Mucosa of stomach (tissue), 1 donor: ENCODE measurements around the gene PHKA2.

Experiments used
- H3K27me3 ChIP-seq: one replicate; pipeline ENCODE4 v1.7.0; 2013; ENCODE audit warnings: mild to moderate bottlenecking, low read length; ENCODE audit not compliant: control insufficient read depth, insufficient read depth
- H3K36me3 ChIP-seq: one replicate; pipeline ENCODE4 v1.7.0; 2013; ENCODE audit warnings: low read length; ENCODE audit not compliant: control insufficient read depth, insufficient read depth
- H3K4me1 ChIP-seq: one replicate; pipeline ENCODE4 v1.7.0; 2013; ENCODE audit warnings: mild to moderate bottlenecking, low read length; ENCODE audit not compliant: control insufficient read depth, insufficient read depth
- H3K4me3 ChIP-seq: one replicate; pipeline ENCODE4 v1.7.0; 2013; ENCODE audit warnings: low read length
- H3K9ac ChIP-seq: one replicate; pipeline ENCODE4 v1.7.0; 2013; ENCODE audit warnings: mild to moderate bottlenecking, low read length, moderate library complexity
- H3K9me3 ChIP-seq: one replicate; pipeline ENCODE4 v1.7.0; 2013; ENCODE audit warnings: mild to moderate bottlenecking, low read length, moderate library complexity; ENCODE audit not compliant: control insufficient read depth
- donor health status: Pancreatic carcinoma.

PHKA2 gene

DNA sequence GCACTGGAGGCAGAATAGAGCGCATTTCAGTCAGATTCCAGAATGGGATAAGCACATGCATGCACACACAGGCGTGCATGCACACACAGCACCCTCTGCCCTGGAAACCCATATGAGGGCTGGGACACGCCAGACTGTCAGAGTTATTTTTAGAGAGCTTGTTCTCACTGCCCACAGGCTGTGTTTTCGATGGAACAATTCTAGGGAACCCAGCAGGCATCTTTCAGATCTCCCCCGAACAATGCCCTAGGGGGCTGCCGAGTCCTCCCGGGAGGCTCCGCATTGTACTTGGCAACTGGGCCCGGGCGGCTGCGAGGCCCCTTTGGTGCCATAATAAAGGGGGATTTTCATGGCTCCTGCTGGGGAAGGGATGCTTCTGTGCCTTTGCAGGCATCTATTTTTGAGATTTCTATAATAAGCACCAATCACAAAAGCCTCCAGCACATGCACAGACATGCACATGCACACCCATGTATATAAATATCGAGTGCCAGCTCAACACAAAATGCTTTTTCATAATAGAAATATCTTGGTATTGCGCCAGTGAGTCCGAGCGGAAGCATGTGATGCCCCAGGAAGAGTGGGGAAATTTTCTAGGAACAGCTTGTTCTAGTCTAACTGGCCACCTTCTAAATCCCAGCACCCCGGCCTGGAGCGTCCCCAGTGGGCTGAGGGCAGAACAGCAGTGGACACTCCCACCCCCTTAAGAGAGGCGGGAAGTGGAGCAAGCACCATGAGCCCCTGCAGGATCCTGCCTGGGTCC is 88.5 kb downstream of the PHKA2 start:
- H3K36me3 ChIP-seq = no peaks in the 10 kb centered on the region
- no peak overlapping the region for H3K4me3 ChIP-seq
- no peaks in the 10 kb centered on the region for H3K27me3 ChIP-seq
- H3K4me1 ChIP-seq = no peaks in the 10 kb centered on the region
- no peak overlapping the region for H3K9ac ChIP-seq
- H3K9me3 ChIP-seq = no peaks in the 10 kb centered on the region

DNA sequence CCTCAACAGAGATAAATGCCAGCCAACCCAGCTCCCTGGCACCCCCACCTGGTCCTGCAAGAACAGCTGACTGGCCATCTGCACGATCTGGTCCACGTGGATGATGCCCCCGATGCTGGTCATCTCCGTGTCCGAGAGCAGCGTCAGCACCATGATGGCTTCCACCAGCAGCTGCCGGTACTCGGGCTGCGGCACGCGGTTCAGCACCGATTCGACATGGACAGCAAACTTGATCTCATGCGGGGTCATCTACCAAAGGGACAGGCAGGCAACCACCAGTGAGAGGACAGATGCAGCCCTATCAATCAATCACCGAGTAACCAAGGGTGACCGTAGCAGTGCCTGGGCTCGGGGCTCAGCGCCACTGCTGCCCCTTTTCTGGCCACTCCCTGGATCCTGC is 89.8 kb downstream of the PHKA2 start:
- no peaks in the 10 kb centered on the region for H3K36me3 ChIP-seq
- no peak overlapping the region for H3K9ac ChIP-seq
- no peak overlapping the region for H3K4me3 ChIP-seq
- no peaks in the 10 kb centered on the region for H3K4me1 ChIP-seq
- H3K27me3 ChIP-seq = no peaks in the 10 kb centered on the region
- no peaks in the 10 kb centered on the region for H3K9me3 ChIP-seq

DNA sequence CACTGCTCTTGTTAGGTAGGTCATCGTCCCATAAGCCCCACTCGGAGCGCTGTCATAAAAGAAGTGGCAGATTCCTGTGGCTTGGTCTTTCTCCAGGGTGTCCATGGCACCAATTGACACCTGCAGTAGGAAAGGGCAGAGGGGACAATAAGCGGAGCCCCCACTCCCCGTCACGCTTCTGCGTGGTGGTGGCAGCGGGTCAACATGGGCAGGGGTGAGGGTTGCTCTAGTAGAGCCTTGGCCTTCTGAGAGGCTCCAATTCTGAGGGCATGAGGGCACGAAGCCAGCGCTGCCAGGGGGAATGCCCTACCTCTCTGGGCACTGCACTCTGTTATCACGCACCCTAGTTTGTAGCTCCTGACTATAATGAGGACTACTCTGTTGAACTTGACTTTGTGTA is 90.4 kb downstream of the PHKA2 start:
- no peaks in the 10 kb centered on the region for H3K4me1 ChIP-seq
- no peak overlapping the region for H3K4me3 ChIP-seq
- H3K9me3 ChIP-seq = no peaks in the 10 kb centered on the region
- H3K27me3 ChIP-seq = no peaks in the 10 kb centered on the region
- no peak overlapping the region for H3K9ac ChIP-seq
- H3K36me3 ChIP-seq = no peaks in the 10 kb centered on the region

DNA sequence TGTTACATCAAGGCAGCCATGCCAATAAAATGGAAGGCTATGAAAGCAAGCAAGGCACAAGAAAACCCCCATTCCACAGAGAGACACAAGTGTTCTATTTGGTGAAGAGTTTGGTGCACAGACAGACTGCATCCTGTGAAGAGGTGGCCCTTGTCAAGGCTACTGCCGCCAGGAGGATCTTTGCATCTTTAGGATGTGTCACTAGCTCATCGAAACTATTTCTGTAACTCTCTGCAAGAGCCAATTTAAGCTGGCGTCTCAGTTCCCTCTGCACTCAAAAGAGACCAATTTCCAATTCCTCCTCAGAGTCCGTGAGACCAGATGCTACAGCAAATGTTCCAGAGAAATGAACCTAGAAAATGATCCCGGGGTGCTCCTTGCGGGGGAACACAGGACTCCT is 91.0 kb downstream of the PHKA2 start:
- Histone ChIP-seq H3K4me1 (peaks cover under 1% of the 10 kb centered on the region), H3K4me3 (no peak overlapping the region), H3K36me3 (no peaks in the 10 kb centered on the region), H3K9me3 (no peaks in the 10 kb centered on the region), H3K9ac (no peak overlapping the region), H3K27me3 (no peaks in the 10 kb centered on the region)

DNA sequence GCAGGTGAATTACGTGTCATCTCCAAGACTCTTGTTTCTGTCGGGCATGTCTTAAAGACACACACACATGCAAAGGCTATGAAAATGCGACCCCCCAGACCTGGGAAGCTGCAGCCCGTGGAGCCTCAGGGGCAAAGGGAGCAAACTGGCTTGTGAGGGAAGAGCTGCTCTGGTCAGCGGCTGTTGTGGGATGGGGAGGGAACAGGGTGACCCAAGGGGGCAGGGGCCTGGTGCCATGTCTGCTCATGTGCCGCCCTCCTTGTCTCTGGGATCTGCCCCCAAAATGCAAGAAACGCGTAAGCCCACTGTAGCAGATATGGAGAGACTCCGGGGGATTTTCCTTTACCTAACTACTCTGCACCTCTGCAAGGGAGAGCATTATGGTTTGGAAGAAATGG is 92.4 kb downstream of the PHKA2 start:
- peaks cover 12% of the 10 kb centered on the region for H3K4me1 ChIP-seq
- H3K36me3 ChIP-seq = no peaks in the 10 kb centered on the region
- H3K4me3 ChIP-seq = no peak overlapping the region
- no peak overlapping the region for H3K9ac ChIP-seq
- H3K27me3 ChIP-seq = no peaks in the 10 kb centered on the region
- no peaks in the 10 kb centered on the region for H3K9me3 ChIP-seq

DNA sequence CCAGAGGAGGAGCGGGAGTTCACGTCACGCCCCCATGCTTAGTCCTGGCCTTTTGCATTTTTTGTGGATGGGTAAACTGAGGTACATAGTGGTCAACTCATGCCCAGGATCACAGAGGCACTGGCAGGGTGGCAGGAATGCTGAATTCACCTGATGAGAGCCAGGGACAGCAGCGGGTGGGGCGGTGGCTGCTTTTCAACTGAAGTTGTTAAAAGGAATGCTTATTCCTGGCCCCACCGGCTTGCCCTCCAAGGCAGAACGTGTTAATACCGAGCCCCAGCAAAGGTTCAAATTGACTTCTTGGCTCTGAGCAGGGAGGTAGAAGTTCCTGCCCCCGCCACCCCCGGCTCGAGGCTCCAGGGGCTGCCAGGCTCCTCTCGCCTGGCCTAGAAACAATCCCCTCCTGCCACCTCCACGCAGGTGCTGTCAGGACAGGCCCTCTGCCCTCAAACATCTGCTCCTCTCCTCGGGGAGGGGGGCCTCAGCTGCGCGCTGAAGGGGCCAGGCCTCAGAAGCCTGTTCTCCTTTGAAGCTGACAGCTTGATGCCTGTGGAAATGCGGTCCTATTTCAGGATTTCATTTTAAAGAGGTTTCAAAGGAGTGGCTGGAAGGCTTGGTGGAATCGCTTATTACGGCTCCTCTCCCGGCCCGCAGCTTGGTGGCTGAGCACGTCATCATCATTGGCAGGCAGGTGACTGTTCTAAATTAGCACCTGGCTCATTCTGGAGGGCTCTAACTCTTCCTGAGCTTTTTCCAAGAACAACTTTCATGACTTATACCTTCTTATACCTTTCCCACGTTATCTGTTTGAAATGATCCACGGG is 93.0 kb downstream of the PHKA2 start:
- Histone ChIP-seq H3K4me3 (no peak overlapping the region), H3K36me3 (no peaks in the 10 kb centered on the region), H3K27me3 (no peaks in the 10 kb centered on the region), H3K9me3 (no peaks in the 10 kb centered on the region), H3K4me1 (peaks cover 18% of the 10 kb centered on the region), H3K9ac (no peak overlapping the region)

DNA sequence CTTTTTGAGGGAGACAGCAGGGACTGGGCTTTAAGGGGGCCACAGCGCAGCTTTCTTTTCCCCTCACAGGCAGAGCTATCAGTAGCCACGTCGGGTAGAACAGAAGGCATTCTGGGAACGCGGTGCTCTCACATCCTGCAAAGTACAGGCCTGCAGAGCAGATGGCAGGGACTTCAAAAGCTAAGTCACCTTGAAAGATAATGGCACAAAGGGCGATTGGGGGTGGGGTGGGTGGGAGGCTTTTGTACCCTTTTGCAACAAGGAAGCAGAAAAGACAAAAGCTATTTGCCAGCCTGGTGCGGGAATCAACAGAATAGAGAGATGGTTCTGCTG is 93.9 kb downstream of the PHKA2 start:
- Histone ChIP-seq H3K4me1 (peaks cover 25% of the 10 kb centered on the region), H3K9me3 (no peaks in the 10 kb centered on the region), H3K9ac (no peak overlapping the region), H3K27me3 (no peaks in the 10 kb centered on the region), H3K4me3 (no peak overlapping the region), H3K36me3 (no peaks in the 10 kb centered on the region)

DNA sequence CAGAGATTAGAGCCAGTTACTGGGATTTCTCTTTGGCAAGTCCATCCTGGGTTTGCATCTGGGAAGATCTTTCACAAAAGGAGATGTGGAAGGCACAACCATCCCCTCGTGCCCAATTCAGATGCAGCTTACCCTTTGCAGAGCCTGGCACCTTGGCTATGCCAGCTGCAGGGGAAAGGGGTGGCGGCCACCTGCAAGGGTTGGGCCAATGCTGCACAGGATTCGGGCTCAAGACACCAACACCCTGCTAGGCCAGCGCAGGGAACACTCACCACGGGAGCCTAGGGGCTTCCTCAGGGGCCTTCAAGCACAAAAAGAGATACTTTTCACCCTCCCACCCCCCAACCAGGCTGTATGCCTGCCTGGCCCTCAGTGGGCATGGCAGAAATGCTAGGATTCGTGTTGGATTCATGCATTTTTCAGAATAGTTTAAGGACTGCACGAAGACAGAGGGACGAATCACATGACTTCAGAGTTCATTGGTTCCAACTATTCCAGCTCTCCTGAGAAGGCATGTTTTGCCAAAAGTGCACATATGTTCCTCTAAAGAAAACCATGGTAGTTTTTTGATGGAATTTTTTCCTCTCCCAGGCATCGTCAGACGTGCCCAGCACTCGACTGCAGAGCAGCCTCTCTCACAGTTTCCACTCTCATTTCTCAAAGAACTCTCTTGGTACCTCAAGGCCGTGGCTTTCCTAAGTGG is 94.4 kb downstream of the PHKA2 start:
- Histone ChIP-seq H3K4me1 (peaks cover 25% of the 10 kb centered on the region), H3K4me3 (no peak overlapping the region), H3K9me3 (no peaks in the 10 kb centered on the region), H3K36me3 (no peaks in the 10 kb centered on the region), H3K9ac (no peak overlapping the region), H3K27me3 (no peaks in the 10 kb centered on the region)

DNA sequence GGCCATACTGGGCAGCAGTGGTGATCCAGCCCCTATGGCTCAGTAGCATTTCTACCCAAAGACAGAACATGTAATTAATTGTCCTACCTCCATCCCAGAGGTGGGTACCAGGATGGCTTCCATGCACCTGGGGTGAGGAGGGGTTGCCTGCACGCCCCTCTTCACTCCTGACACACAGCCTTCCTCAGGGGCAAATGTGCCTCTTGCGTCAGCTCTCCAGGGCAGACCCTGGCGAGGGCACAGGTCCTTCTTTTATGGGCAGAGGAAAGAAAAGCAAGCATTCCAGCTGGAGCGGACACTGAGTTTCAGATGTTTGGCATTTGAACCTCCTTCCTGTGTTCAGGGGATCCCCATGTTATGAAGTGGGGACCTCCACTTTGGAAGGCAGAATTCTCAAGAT is 95.6 kb downstream of the PHKA2 start:
- Histone ChIP-seq H3K36me3 (no peaks in the 10 kb centered on the region), H3K4me1 (peaks cover 25% of the 10 kb centered on the region), H3K4me3 (no peak overlapping the region), H3K9me3 (no peaks in the 10 kb centered on the region), H3K27me3 (no peaks in the 10 kb centered on the region), H3K9ac (no peak overlapping the region)

DNA sequence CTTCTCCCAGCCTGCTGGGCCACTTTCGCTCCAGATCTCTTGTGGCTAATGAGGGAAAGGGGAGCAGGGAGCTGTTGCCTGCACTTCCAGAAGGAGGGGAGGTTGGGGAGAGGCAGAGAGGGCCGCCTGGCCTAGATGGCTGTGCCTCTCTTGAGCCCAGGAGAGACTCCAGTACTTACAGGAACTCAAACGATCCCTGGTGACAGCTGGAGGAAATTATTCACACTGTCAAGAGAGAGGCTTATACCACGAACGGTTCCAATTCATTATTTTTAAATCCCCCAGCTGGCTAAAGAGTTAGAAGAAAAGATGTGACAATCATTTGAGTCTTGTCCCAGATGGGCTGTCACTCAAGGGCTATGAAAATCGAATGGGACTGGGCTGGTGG is 96.1 kb downstream of the PHKA2 start:
- Histone ChIP-seq H3K4me1 (peaks cover 25% of the 10 kb centered on the region), H3K9ac (no peak overlapping the region), H3K9me3 (no peaks in the 10 kb centered on the region), H3K4me3 (no peak overlapping the region), H3K36me3 (no peaks in the 10 kb centered on the region), H3K27me3 (no peaks in the 10 kb centered on the region)

DNA sequence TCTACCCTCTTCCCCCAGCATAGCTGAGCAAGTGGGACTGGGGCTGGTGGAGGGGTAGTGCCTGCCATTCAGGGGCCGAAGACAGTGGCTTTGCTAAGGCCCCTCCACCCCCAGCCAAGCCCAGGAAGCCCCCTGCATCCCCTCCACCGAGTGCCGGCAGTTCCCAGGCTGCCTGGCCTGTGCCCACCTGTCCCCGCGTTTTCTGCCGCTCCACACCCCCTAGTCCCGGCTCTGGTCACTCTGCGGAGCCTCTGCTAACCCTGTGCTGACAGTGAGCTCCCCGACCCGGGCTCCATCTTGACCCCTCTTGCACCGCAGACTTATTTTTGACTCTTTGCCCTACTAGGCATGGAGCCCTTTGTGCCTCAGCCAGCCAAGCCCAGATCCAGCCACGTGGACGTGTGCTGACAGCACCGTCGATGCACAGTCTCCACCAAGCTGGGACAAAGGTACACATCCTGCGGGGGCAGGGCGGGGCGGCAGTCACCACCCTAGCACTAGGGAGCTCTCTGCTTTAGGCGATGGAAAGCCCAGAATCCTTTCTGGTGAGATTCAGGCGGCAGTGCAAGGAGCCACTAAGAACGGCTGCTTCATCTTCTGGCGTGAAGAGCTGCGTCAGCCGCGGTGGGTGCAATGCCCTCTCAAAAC is 96.6 kb downstream of the PHKA2 start:
- Histone ChIP-seq H3K27me3 (no peaks in the 10 kb centered on the region), H3K9me3 (no peaks in the 10 kb centered on the region), H3K9ac (peak overlapping the region; percentile 58), H3K4me3 (peak overlapping the region; percentile 22), H3K4me1 (peaks cover 25% of the 10 kb centered on the region), H3K36me3 (no peaks in the 10 kb centered on the region)
